Measurements from ENCODE around the gene GORAB.

GORAB gene, protein sequence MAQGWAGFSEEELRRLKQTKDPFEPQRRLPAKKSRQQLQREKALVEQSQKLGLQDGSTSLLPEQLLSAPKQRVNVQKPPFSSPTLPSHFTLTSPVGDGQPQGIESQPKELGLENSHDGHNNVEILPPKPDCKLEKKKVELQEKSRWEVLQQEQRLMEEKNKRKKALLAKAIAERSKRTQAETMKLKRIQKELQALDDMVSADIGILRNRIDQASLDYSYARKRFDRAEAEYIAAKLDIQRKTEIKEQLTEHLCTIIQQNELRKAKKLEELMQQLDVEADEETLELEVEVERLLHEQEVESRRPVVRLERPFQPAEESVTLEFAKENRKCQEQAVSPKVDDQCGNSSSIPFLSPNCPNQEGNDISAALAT

GRCh38 chr1:170531758-170532657 is at the start of gene GORAB:
Gene GORAB (plus strand): TSS chr1:170532166. CDS start chr1:170532224, 58 bp downstream.
- DNase-seq (ENCODE audit: low spot score), result peak; percentile 89

GRCh38 chr1:170483051-170483450 is 48.9 kb upstream of the GORAB start:
- DNase-seq (ENCODE audit: low spot score), result no peak

DNA sequence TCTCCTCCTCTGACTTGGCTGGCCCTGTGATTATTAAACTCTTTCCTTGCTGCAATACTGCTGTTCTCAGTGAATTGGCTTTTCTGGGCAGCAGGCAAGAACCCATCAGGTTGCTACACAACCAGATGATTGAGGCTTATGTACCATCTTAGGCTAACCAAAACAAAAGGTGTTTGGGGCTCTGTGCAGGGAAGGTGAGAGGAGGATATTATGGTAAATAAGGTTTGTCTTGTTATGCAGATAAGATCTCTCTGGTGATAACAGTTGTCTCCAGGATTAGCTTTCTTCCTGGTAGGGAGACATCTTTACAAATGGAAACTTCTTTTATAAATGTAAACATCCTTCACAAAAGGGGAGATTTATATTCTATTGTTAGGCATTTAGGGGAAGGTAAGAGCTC is 44.5 kb upstream of the GORAB start:
- DNase-seq (ENCODE audit: low spot score), result no peak

DNA sequence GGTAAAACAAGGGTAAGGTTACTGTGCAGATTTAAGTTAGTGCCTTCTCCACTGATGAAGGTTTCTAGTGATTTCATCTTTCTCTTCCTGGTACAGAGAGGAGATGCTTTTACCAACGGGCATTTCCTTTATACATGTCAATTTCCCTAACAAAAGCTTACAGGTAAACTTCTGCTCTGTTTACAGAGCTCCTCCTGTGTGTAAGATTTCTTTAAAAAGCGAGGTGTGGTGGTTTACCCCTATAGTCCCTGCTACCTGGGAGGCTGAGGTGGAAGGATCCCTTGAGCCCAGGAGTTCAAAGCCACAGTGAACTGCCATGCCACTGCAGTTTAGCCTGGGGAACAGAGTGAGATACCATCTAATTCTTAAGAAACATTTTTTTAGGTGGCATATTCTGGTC is 40.7 kb upstream of the GORAB start:
- DNase-seq (ENCODE audit: low spot score), result no peak

- peak; percentile 91 for DNase-seq (ENCODE audit: low spot score)
Observed at GRCh38 chr1:170494369-170494768, 37.6 kb upstream of the GORAB start.

GRCh38 chr1:170495006-170495405 is 37.0 kb upstream of the GORAB start:
- DNase-seq (ENCODE audit: low spot score), result no peak

DNA sequence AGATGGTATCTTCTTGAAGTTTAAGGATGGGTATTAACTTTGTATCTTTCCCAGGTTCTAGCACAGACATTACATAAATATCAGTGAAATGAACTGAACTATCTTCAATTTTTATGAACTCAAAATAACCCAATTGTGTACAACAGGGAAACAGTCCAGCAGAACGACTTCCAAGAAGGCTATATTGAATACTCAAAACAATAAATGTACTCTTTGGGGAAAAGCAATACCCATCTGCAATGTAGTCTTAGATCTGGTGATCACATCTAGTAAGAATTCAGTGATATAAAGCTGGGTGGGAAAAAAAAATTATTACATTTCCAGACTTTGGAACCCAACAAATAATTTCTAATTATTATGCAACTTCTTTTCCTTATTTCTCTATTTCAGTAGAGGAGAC is 33.1 kb upstream of the GORAB start:
- no peak for DNase-seq (ENCODE audit: low spot score)

- DNase-seq (ENCODE audit: low spot score), result no peak
Observed at GRCh38 chr1:170503665-170504064, 28.3 kb upstream of the GORAB start.

DNA sequence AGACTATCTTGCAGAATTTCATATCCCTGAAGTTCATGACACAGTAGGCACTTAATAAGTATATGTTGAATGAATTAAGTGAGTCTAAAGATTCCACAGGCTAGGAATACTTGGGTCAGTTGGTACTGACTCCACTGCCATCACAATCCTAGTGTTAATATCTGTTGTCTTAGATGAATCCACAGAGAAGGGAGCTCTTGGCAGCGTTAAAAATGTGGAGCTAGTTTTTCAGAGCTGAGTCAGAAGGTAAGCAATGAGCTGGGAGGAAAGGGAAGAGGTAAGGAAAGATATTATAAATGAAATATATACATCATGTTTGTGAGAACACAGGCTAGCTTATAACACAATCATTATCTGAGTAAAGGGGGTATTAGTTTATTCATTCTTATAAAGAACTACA is 21.8 kb upstream of the GORAB start:
- no peak for DNase-seq (ENCODE audit: low spot score)

DNA sequence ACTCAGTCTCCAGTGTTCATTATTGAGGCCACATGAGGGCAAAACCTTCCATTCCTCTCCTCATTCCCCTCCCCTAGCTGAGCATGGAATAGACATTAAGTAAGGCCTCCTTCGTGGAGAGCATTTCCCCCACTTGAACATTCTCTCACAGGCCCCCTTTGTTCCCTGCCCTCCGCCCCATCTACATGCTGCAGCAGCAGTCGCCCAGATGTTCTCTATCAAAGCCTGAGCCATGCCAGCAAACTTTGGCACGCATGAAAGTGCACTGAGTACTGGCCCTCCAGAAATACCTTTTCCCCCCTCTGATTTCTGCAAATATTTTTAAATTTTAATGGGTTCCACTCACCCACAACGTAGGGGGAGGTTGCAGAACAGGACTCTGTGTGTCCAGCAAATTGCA is 20.9 kb upstream of the GORAB start:
- no peak for DNase-seq (ENCODE audit: low spot score)

DNA sequence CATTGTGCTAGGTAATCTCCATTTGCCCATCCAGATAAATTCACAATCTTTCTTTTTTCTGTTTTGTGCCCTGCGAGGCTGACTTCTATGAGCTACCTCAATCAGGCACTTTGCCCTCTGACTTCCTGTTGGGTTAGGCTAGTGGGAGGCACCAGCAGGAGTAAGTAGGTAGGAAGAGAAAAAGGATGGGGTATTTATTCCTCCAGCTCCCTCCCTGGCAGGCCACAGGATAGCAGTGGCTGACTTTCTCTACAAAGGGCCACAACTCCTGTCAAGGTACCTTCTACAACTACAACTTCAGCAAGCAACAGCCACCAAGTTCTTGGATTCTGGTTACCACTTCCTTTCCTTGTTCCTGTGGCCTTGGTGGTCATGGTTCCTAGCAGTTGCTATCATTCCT is 18.8 kb upstream of the GORAB start:
- DNase-seq (ENCODE audit: low spot score), result no peak

DNA sequence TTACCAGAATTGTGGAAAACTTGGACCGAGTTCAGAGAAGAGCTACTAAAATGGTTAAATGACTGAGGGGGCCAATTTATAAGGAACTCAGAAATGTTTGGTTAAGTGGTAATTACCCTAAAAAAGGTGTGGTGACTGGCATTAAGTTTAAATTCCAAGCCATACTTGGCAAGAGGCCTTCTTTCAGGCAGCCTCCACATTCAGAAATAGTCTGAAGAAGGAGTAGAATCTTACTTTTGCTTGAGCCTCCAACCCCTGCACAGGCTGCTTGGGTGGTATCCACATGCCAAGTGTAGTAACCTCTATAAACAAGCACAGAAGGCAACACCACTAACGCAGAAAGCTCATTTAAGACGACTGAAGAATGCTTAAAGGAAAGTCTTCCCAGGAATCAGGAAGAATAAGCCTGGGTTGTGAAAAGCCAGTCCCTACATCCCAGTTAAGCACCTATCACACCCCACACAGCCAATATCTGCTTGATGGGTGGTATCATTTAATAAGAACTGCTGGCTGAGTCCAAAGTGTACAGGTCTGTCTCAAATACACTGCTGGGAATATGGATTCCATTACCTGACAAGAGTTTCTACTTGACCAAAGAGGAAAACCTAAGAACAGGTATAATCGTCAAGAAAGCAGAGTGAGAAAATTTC is 13.7 kb upstream of the GORAB start:
- no peak for DNase-seq (ENCODE audit: low spot score)

- no peak for DNase-seq (ENCODE audit: low spot score)
Observed at GRCh38 chr1:170518965-170519364, 13.0 kb upstream of the GORAB start.

- DNase-seq (ENCODE audit: low spot score), result peak; percentile 68
Observed at GRCh38 chr1:170520601-170521000, 11.4 kb upstream of the GORAB start.

- DNase-seq (ENCODE audit: low spot score), result no peak
Observed at GRCh38 chr1:170521818-170522217, 10.1 kb upstream of the GORAB start.

GRCh38 chr1:170530972-170531757 is 801 bp upstream of the GORAB start:
- DNase-seq (ENCODE audit: low spot score), result peak; percentile 43

DNA sequence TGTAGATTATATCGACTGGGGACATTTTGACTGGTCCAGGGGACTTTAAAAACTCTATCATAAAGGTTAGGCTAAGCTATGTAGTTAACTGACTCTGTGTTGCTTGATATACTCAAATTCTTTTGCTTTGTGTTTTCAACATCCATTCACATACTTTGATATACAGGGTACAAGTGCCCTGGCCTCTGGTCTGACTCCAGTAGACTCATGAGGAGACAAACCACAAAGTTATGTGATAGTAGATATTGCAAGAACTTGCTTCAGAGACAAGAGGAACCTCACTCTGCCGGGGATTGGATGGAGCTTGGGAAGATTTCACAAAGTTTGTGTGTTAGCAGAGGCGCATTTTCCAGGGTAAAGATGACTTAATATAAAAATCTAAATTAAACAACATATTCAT is 1.3 kb downstream of the GORAB start:
- no peak for DNase-seq (ENCODE audit: low spot score)

DNA sequence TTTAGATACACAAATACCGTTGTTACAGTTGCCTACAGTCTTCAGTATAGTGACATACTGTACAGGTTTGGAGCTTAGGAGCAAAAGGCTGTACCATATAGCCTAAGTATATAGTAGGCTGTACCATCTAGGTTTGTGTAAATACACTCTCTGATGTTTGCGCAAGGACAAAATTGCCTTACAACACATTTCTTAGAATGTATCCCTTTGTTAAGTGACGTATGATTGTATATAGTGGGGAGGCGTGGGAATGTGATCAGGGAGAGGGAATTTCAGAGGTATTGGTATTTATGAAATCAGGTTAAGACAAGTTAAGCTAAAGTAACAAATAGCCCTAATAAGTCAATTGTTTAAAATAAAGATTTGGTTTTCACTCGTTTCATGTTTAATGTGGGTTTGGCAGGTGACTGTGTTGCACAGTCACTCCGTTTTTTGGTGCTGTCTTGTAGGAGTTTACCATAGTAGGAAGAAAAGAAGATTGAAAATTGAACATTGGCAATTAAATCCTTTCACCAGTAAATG is 2.7 kb downstream of the GORAB start:
- DNase-seq (ENCODE audit: low spot score), result no peak

DNA sequence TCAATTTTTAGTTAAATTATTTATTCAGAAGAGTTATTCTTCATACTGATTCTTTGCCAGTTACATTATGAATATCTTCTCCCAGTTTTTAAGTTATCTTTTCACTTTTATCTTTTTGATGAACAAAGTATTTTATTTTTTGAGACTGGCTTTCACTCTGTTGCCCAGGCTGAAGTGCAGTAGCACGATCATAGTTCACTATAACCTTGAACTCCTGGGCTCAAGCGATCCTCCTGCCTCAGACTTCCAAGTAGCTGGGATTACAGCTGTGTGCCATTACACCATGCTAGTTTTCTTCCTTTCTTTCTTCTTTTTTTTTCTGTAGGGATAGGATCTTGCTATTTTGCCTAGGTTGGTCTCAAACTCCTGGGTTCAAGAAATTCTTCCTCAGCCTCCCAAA is 3.5 kb downstream of the GORAB start:
- no peak for DNase-seq (ENCODE audit: low spot score)

- no peak for DNase-seq (ENCODE audit: low spot score)
Observed at GRCh38 chr1:170536924-170537551, 5.1 kb downstream of the GORAB start.

All from kidney capillary endothelial cell (primary cell).